Nephron progenitor cell (in vitro differentiated cells): ENCODE data around the gene PROM2.

Source experiments
- DNase-seq: peaks from one replicate; pipeline ENCODE4 v3.0.0; 2021
- H3K27ac Mint-ChIP-seq: 2 replicates; pipeline ENCODE4 v1.8.0; 2021; ENCODE audit warnings: mild to moderate bottlenecking, moderate library complexity, mixed read lengths
- H3K27me3 Mint-ChIP-seq: 2 replicates; pipeline ENCODE4 v1.8.0; 2021; ENCODE audit warnings: mild to moderate bottlenecking, low read depth, mixed read lengths; ENCODE audit not compliant: poor library complexity
- H3K36me3 Mint-ChIP-seq: 2 replicates; pipeline ENCODE4 v1.8.0; 2021; ENCODE audit warnings: low read depth, mixed read lengths
- H3K4me1 Mint-ChIP-seq: 2 replicates; pipeline ENCODE4 v1.8.0; 2021; ENCODE audit warnings: mixed read lengths
- H3K4me3 Mint-ChIP-seq: 2 replicates; pipeline ENCODE4 v1.8.0; 2021; ENCODE audit warnings: mild to moderate bottlenecking, moderate library complexity, mixed read lengths
- H3K9me3 Mint-ChIP-seq: 2 replicates; pipeline ENCODE4 v1.8.0; 2021; ENCODE audit warnings: mild to moderate bottlenecking, moderate library complexity, mixed read lengths
- TF ChIP-seq, protein P1 (sequence below): fragments of 200-600 bp; sonication (generic); IDR thresholded peaks from 2 replicates; pipeline ENCODE4 v1.5.0; 2021; ENCODE audit warnings: antibody characterized with exemption

The PROM2 gene

DNA sequence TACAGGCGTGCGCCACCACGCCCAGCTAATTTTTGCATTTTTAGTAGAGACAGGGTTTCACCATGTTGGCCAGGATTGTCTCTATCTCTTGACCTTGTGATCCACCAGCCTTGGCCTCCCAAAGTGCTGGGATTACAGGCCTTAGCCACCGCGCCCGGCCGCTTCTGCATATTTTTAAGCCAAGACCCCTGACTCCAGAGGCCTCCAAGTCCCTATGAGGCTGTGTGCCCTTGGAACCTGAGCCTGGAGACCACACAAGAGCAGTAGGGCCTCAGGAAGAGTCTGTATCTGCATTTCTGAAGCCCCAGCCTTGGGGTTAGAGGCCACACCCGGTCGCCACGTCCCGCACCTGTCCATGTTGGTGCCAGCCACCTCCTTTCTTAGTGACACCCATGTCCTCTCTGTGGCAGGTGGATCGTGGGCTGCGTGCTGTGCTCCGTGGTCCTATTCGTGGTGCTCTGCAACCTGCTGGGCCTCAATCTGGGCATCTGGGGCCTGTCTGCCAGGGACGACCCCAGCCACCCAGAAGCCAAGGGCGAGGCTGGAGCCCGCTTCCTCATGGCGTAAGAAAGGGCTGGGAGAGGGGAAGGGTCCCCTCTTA, 5.3 kb downstream of the PROM2 start:
- no peak for DNase-seq
- TF ChIP-seq, protein P1, sequence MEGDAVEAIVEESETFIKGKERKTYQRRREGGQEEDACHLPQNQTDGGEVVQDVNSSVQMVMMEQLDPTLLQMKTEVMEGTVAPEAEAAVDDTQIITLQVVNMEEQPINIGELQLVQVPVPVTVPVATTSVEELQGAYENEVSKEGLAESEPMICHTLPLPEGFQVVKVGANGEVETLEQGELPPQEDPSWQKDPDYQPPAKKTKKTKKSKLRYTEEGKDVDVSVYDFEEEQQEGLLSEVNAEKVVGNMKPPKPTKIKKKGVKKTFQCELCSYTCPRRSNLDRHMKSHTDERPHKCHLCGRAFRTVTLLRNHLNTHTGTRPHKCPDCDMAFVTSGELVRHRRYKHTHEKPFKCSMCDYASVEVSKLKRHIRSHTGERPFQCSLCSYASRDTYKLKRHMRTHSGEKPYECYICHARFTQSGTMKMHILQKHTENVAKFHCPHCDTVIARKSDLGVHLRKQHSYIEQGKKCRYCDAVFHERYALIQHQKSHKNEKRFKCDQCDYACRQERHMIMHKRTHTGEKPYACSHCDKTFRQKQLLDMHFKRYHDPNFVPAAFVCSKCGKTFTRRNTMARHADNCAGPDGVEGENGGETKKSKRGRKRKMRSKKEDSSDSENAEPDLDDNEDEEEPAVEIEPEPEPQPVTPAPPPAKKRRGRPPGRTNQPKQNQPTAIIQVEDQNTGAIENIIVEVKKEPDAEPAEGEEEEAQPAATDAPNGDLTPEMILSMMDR, result no peak

DNA sequence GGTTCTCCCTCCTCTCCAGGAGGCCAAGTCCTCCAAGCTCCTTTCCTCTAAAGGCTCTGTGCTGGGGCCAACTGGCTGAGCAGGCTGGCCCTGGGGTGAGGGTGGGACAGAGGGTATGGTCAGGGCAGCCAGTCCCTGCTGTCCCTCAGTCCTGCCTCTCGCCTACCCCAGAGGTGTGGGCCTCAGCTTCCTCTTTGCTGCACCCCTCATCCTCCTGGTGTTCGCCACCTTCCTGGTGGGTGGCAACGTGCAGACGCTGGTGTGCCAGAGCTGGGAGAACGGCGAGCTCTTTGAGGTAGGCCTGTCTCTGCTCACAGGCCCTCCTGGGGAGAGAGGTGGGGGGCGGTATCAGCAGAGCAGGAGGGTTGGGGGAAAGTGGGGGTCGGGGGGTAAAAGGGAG, 6.8 kb downstream of the PROM2 start:
- no peak overlapping the region for H3K27ac Mint-ChIP-seq
- no peaks in the 10 kb centered on the region for H3K4me1 Mint-ChIP-seq
- H3K27me3 Mint-ChIP-seq, result peaks cover 3% of the 10 kb centered on the region
- H3K4me3 Mint-ChIP-seq, result no peak overlapping the region
- TF ChIP-seq, protein P1, result no peak
- DNase-seq, result no peak
- H3K9me3 Mint-ChIP-seq, result no peaks in the 10 kb centered on the region
- no peaks in the 10 kb centered on the region for H3K36me3 Mint-ChIP-seq

More for the DNA sequence above, 5.3 kb downstream of the PROM2 start:
- Mint-ChIP-seq H3K4me1 (no peaks in the 10 kb centered on the region), H3K36me3 (no peaks in the 10 kb centered on the region), H3K9me3 (no peaks in the 10 kb centered on the region), H3K4me3 (no peak overlapping the region), H3K27ac (no peak overlapping the region), H3K27me3 (peaks cover 3% of the 10 kb centered on the region)

DNA sequence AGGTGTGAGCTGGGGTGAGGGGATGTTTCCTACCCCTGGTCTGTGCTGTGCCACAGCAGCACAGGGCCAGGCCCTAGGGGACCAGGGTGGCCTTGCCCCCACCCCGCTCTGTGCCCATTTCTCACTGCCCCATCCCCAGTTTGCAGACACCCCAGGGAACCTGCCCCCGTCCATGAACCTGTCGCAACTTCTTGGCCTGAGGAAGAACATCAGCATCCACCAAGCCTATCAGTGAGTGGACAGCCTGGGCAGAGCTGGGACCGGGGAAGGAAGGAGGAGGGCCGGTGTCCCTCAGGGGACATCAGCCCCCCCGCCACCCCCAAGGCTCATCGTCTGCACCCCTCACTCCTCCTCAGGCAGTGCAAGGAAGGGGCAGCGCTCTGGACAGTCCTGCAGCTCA, 7.5 kb downstream of the PROM2 start:
- H3K4me3 Mint-ChIP-seq, result no peak overlapping the region
- DNase-seq, result no peak
- H3K4me1 Mint-ChIP-seq, result no peaks in the 10 kb centered on the region
- H3K27me3 Mint-ChIP-seq, result peaks cover 3% of the 10 kb centered on the region
- no peak overlapping the region for H3K27ac Mint-ChIP-seq
- no peaks in the 10 kb centered on the region for H3K9me3 Mint-ChIP-seq
- H3K36me3 Mint-ChIP-seq, result no peaks in the 10 kb centered on the region
- TF ChIP-seq, protein P1, result no peak

DNA sequence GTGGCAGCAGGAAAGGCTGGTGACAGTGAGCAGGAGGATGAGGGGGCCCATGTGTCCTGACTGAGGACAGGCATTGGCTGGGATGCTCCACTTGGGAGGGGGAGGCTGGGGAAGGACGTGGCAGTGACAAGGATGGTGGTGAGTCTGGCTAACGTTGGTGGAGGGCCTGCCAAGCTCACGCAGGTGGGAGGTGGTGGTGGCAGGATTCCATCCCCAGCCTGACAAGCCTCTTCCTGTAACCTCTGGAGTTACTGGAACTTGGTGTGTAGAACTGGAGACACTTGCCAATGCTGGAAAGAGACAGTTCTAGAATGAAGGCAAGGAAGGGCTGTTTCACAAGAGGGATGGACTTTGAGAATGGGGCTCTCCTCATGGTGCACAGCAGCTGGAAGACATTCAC, 8.2 kb downstream of the PROM2 start:
- no peak overlapping the region for H3K4me3 Mint-ChIP-seq
- no peaks in the 10 kb centered on the region for H3K4me1 Mint-ChIP-seq
- no peak overlapping the region for H3K27ac Mint-ChIP-seq
- no peak for DNase-seq
- H3K9me3 Mint-ChIP-seq, result no peaks in the 10 kb centered on the region
- peaks cover 3% of the 10 kb centered on the region for H3K27me3 Mint-ChIP-seq
- TF ChIP-seq, protein P1, result no peak
- H3K36me3 Mint-ChIP-seq, result no peaks in the 10 kb centered on the region

DNA sequence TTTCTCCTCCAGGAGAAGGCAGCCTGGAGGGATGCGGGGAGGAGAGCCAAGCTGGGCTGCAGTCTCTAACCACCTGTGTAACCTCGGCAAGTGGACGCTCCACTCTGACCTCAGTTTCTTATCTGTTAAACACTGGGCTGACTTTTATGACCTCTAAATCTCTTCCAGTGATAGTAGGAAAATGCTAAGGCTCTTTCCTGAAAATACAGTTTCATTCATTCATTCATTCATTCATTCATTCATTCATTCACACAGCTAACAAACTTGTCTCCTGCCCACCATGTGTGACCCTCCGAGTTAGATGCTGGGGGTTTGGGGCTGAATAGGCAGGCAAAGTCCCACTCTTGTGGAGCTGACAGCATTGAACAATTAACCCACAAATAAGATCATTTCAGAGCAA, 9.3 kb downstream of the PROM2 start:
- Mint-ChIP-seq H3K27ac (no peak overlapping the region), H3K4me3 (no peak overlapping the region), H3K4me1 (no peaks in the 10 kb centered on the region), H3K9me3 (no peaks in the 10 kb centered on the region), H3K36me3 (no peaks in the 10 kb centered on the region), H3K27me3 (peaks cover 3% of the 10 kb centered on the region)
- TF ChIP-seq, protein P1, result no peak
- no peak for DNase-seq

DNA sequence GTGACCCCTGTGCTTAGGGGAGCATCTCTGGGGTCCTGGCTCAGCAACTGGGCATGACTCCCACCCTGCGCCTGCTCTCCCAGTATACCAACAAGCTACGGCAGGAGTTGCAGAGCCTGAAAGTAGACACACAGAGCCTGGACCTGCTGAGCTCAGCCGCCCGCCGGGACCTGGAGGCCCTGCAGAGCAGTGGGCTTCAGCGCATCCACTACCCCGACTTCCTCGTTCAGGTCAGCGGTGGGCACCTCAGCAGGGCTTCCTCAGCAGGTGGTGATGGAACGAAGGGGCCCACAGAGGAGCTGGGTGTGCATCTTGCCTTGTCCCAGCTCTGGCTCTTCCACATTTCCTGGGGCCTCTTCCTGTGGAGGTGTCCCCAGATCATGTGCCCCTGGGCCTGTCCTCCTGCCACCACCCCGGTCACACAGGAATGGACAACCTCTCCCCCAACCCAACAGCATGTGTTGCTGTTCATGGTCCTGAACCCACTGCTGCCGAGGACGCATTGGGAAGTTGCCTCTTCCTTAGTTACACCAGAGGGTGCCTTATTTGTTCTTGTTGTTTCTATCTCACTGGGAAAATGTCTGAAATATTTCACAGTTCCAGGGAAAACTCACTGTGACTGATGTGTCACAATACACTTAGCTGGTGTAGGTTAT, 10.8 kb downstream of the PROM2 start:
- Mint-ChIP-seq H3K4me1 (no peaks in the 10 kb centered on the region), H3K36me3 (peaks cover under 1% of the 10 kb centered on the region), H3K9me3 (peaks cover 2% of the 10 kb centered on the region), H3K4me3 (no peak overlapping the region), H3K27ac (no peak overlapping the region), H3K27me3 (peaks cover 3% of the 10 kb centered on the region)
- TF ChIP-seq, protein P1, result no peak
- peak; percentile 34 for DNase-seq
